Measurements from ENCODE around the gene STAG1.
A peak's percentile ranks its signal among the peaks of the same experiment; 100 is the strongest.

GRCh38 chr3:136751316-136752171, 634 bp downstream of the STAG1 start:
- TF ChIP-seq EZH2 (IDR thresholded peaks at IDR 0.05; ENCODE audit: borderline replicate concordance, low read depth, low read length): no peak
- TF ChIP-seq, protein P1, sequence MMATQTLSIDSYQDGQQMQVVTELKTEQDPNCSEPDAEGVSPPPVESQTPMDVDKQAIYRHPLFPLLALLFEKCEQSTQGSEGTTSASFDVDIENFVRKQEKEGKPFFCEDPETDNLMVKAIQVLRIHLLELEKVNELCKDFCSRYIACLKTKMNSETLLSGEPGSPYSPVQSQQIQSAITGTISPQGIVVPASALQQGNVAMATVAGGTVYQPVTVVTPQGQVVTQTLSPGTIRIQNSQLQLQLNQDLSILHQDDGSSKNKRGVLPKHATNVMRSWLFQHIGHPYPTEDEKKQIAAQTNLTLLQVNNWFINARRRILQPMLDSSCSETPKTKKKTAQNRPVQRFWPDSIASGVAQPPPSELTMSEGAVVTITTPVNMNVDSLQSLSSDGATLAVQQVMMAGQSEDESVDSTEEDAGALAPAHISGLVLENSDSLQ (IDR thresholded peaks at IDR 0.05): no peak
- no peak for TF ChIP-seq PCBP2 (IDR thresholded peaks at IDR 0.05; ENCODE audit: low read depth, low read length, poor library complexity, severe bottlenecking)
- peak; percentile 51; the same call in 1 of the 2 replicates for TF ChIP-seq MYC (IDR thresholded peaks at IDR 0.05; ENCODE audit: low read depth, low read length)
- peak; percentile 27; the same call in 1 of the 2 replicates for TF ChIP-seq MYC (CRISPR knock-in tag; IDR thresholded peaks at IDR 0.05; ENCODE audit: borderline replicate concordance, low read depth)
- no peak for TF ChIP-seq CC2D1A (IDR thresholded peaks at IDR 0.05)
- no peak for TF ChIP-seq CTCF (IDR thresholded peaks at IDR 0.05 in 2 of 3, conservative IDR thresholded peaks at IDR 0.05 in 1 of 3; ENCODE audit: insufficient read depth in 2 of 3, low read depth in 1 of 3, low read length in 3 of 3)
- TF ChIP-seq BMI1 (IDR thresholded peaks at IDR 0.05; ENCODE audit: low read length): no peak

Data from K562 (cell line).